NCI-H1048 (cell line): Measurements from ENCODE around the gene LRBA.

Experiments
- DNase-seq: peaks from one replicate; lab custom pipeline; 2025; lab: John Stamatoyannopoulos, UW

The LRBA gene

GRCh38 chr4:150278206-150278605 lies 736.9 kb downstream of the LRBA start:
- DNase-seq, result no peak

- DNase-seq, result no peak
Measured at GRCh38 chr4:150268444-150268843, 746.6 kb downstream of the LRBA start.

- DNase-seq, result no peak
Measured at GRCh38 chr4:150265806-150266205, 749.3 kb downstream of the LRBA start.

DNA sequence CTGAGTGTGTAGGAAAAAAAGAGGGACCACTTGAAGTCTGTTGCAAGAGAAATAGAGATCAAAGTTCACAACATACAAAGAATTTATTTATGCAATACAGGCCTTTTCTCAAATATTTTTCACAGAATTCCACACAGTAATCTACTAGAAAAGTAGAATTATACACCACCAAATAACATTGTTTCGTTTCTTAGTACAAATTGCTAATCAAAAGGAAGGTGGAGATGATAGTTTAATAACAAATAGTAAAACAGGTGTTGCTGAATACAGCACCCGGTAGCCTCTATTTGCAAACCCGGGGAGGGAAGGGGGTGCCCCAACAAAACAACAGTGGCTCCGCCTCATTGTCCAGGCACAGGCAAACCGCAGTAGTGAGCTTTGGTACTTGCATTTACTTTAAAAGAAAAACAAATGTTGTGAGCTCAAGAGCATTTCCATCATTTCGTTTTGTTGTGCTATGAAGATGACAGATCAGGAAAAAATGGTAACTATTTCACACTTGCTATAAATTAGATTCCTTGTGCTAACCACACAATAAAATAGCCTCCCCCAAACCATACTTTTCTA lies 750.4 kb downstream of the LRBA start:
- no peak for DNase-seq

DNA sequence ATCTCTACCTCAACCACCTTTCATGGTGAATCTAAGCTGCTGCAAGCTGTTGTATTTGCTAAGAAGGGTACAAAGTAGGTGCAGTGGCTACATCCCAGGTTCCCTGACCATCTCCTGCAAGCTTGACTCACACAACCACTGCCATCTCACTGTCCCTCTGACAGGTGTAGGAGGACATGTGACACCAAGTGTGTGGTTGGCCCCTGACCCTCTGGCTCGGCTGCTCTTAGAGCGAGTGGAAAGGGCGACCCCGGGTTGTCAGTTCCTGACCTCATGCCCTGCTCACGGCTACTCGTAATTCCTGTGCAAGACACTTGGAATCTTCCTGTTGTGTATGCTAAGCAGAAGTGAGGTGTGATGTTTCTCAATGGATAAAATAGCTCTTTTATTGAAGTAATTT lies 752.5 kb downstream of the LRBA start:
- DNase-seq, result no peak

DNA sequence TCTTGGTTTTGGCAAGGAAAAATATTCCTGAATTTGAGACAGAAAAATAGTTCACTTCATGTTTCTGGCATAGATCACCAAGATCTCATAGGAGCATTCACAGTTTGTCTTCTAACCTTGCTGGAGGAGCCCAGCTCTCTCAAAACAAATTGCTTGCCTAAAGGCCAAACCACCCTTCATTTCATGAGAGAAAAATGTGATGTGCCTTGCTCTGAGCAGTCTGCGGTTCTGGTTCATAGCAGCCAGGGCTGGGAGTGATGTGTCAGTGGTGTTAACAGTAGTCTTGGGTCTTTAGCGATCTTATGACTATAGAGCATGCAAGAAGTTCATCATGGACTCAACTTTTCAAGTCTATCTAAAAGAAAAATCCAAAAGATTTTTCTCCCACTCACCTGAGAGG lies 753.5 kb downstream of the LRBA start:
- no peak for DNase-seq

DNA sequence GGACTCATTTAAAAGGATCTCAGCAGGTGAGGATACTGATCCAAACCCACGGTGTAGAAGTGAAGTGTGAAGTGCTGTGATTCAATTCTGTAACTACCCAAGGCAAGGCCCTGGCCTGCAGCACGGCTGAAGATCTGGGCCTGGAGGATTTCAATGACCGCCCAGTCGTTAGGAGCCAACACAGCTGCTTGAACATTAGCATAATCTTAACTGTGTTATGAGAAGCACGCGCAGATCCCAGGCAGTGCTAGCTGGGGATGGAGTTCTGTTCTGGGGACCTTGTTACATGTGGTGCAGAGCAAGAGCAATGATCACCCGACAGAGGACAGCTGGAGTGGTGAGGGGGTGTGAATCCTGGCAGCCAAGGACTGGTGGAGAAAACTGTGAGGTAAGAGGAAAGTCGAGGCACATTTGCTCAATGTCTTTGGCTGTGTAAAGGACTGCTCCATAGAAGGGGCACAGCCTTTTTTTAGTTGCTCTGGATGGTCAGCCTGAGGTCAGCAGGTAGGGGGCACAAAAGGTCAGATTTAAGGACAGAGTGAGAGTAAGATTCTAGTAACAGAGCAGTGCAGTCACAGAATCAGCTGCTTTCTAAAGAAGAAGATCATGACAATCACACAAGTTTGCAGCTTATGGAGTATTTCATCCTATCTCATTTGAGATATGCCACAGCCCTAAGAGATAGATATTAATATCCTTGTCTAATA lies 755.1 kb downstream of the LRBA start:
- no peak for DNase-seq

- no peak for DNase-seq
Measured at GRCh38 chr4:150258569-150258968, 756.5 kb downstream of the LRBA start.

DNA sequence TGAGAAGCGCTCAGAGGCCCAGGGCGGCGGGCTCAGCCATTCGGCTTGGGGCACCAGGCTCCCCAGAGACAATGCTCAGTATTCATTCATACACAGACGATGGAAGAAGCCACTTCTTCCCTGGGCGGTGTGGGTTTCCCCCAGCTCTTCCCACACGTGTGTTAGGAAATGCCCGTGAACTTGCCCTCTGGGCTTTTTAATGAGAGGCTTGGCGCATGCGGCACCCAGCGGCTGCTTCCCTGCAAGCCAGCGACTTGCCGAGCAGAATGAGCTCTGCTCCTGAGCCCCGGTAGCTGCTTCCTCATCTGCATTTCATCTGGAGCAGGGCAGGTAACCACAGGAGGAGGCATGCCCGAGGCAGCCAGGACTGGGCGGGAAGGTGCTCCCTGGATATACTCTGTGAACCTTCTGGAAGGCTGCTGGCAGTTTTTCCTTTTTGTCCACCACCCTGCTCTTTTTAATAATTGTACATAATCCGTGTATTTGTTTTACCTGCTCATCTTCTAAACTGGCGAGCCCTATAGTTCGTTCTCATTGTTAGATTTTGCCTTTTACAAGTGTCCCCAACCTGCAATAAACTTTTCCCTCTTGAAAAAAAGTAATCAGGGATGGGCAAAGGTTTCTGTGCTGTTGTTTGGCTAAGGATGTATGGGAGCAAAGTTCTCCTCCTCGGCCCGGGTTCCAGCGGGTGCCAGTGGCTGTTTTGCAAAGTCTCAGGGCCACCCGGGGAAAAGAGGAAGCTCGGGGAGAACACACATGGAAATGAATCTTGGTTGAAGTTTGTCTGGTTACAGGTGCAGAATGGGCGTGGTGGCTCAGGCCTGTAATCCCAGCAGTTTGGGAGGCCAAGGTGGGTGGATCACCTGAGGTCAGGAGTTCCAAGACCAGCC lies 758.0 kb downstream of the LRBA start:
- no peak for DNase-seq

- no peak for DNase-seq
Measured at GRCh38 chr4:150256225-150256620, 758.9 kb downstream of the LRBA start.

DNA sequence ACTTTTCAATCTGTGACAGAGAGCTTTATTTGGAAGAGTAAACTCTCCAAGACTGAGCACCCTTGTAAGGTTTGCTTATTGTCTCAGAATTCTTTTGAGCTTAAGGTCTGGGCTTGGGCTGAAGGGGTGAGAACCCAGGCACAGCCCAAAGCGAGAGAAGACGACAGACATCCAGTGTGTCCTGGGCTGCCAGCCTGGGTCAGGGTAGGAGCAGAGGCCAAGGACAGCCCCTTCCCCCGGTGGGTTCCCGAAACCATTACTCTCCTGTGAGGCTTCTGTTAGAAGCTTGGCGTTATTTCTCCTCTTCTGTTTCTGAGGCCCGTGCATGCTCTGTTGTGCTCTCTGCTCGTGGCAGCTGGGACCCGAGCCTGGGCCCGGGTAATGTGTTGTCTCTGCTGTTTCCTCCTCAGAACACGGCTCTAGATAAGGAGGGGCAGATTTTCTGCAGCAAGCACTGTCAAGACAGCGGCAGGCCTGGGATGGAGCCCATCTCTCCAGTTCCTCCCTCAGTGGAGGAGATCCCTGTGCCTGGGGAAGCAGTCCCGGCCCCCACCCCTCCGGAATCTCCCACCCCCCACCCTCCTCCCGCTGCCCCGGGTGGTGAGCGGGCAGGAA lies 759.4 kb downstream of the LRBA start:
- no peak for DNase-seq

DNA sequence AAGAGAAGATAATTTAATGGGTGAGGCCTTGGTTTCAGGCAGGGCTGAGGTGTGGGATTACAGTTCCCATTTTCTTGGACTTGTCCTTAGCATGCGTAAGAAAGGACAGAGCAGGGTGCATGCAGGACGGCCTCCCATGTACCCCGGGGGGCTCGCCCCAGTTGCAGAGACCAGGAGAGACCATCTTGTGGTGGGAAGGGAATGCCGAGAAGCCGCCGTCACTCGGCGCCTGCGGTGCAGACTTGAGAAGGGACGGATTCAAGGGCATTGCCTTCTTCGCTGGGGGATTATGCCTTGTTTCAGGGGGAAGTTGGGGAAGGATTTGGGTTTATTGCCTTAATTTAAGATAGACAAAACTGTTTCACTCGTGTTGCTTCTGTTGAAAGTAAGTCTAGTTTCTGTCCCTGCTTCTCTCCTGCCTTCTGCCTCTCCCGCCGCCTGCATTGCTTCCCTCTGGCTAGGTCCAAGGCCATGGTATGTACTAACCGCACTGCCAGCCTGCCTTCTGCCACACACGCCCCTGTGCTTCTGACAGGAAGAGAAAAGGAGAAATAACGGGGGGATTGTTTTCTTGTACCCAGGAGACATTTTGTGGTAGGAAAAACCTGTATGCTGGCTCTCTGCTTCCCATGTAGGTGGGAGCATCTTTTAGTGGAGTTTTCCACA lies 761.0 kb downstream of the LRBA start:
- no peak for DNase-seq

DNA sequence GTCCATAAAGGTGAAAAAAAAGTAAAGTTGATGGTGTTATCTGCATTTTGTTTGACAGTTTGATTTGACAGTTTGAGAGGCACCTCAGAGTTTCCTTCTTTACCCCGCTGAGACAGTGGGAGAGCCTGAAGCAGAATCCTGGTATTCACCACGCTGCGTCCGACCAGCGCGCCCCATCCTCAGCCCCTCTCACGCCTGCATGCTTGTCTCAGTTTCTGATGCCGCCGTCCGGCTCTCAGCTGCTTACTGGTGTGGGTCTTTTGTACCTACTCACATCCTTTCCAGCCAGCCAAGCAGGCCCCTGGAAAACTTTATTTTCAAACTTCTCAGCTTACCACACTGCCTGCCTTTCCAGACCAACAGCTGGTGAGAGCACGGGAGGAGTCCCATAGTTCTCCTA lies 761.7 kb downstream of the LRBA start:
- no peak for DNase-seq

- no peak for DNase-seq
Measured at GRCh38 chr4:150252741-150253140, 762.3 kb downstream of the LRBA start.

- DNase-seq, result no peak
Measured at GRCh38 chr4:150252306-150252705, 762.8 kb downstream of the LRBA start.

DNA sequence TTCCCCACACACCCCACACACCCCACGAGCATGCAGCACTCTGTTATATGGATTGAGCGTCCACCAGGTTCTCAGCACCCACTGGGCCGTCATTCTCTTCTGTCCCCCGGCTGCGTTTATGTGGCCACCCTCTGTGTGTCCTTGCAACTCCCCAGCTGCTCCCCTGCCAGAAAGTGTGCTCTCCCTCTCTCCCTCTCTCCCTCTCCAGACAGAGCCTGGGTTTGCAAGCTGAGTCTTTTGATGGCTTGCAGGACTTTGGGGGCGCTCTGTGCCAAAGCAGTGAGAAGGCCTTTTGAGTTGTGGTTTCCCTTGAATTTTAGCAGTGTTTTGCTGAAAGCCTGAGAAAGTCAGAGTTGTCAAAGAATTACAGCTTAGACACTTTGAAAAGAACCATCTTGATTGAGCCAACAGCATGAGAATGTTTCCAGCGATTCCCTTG lies 763.3 kb downstream of the LRBA start:
- no peak for DNase-seq

- no peak for DNase-seq
Measured at GRCh38 chr4:150250998-150251651, 764.0 kb downstream of the LRBA start.

DNA sequence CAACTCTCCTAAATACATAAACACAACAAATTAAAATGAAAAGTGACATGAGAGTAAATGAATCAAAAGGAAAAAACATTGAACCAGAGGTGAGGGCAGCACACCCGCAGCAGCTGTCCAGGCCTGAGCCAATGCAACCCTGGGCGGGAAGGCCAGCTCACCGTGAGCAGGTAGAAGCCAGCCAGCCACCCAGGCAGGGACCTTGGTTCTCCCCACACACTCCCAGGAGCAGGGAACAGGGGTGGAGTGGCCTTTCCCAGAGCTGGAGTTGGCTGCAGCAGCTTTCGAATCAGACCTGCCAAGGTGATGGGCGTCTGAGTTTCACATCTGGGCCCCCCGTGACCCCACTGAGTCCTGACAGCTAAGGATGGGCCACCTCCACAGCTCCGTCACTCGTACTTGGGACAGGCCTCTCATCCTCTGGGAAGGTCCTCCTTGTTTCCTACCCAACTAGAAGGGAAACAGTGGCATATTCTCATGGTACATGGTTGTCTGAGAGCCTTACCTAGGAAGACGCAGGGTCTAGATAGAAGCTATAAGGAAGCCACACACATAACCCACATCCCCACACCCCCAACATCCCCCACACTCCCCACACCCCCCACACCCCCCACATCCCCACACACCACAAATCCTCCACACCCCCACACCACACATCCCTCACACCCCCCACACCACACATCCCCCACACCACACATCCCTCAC lies 764.6 kb downstream of the LRBA start:
- no peak for DNase-seq

- no peak for DNase-seq
Measured at GRCh38 chr4:150248181-150248580, 766.9 kb downstream of the LRBA start.

DNA sequence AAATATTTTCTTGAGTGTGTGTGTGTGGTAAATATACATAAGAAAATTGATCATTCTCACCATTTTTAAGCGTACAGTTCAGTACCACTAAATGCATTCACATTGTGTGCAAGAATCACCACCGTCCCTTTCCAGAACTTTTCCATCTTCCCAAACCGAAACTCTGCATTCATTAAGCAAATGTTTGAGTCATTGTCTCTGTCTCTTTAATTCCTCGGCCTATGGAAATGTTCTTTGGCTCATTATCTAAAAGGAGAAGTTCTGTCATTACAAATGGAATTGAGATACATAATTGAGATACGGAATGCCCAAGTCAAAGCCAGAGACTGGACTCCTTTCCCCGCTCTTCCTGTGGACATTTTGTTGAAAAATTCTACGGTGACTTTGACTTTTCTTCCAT lies 767.9 kb downstream of the LRBA start:
- DNase-seq, result no peak

DNA sequence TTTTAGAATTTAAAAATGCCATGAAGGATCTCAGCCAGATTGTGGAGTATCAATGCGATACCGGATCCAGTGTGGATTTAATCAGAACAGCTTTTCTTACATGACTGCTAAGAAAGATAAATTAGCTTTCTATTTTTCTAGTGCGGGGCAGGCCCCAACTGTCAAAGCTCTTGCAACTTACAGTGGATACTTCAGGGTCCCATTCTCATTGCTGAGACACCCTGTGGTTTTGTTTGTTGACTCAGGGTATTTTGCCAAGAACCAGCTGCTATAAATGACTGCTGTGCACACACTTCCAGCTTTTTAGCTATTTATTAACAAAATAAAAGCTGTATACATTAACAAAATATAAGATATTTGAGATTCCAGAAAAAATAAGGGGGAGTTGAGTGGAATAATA lies 770.5 kb downstream of the LRBA start:
- DNase-seq, result no peak
